ENCODE data around the gene KCTD3.

Gene KCTD3

GRCh38 chr1:215605011-215605621 lies 38.0 kb downstream of the KCTD3 start:
- DNase-seq: no peak

GRCh38 chr1:215606036-215606435 lies 38.9 kb downstream of the KCTD3 start:
- no peak for DNase-seq

GRCh38 chr1:215606564-215607168 lies 39.6 kb downstream of the KCTD3 start:
- DNase-seq: no peak

- no peak for DNase-seq
Measured at GRCh38 chr1:215607412-215607811, 40.3 kb downstream of the KCTD3 start.

- no peak for DNase-seq
Measured at GRCh38 chr1:215608646-215609045, 41.5 kb downstream of the KCTD3 start.

DNA sequence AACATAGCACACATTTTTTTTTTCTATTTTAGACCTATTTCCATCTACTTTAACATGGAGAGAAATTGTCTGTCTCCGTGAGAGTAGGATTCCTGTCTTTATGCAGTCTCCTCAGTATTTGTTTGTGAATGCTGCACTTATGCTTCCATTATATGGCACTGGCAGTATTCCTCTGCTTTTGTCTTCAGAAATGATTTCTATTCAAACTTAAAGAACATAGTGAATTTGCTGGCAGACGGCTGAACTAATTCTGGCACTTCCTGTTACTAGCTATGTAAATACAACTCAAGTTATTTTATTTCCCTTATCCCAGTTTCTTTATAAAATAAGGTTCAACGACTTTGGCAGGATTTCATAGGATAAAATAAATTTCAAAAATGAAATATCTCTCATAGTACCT lies 45.3 kb downstream of the KCTD3 start:
- no peak for DNase-seq

DNA sequence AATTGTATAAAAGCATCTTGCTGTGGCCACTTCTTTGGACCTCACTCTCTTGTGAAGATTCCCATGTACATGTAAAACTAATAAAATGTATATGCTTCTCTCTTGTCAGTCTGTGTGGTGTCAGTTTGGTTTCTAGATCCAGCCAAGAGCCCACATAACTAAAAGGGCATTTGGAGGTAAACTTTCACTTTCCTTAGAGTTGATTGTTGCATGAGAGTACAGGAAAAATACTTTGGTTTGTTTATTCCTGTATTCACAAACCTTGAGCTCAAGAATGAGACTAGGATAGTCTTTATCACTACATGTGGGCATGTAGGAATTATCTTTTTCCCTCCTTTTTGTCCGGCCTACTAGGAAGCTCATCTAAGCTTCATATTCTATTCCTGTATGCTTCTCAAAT lies 50.9 kb downstream of the KCTD3 start:
- no peak for DNase-seq

GRCh38 chr1:215623162-215623561 lies 56.1 kb downstream of the KCTD3 start:
- no peak for DNase-seq

- no peak for DNase-seq
Measured at GRCh38 chr1:215625949-215626348, 58.8 kb downstream of the KCTD3 start.

- DNase-seq: no peak
Measured at GRCh38 chr1:215631040-215631439, 63.9 kb downstream of the KCTD3 start.

- DNase-seq: peak in 1 of 56 donors; percentile 1
Measured at GRCh38 chr1:215631489-215631888, 64.4 kb downstream of the KCTD3 start.

- DNase-seq: no peak
Measured at GRCh38 chr1:215635827-215636226, 68.7 kb downstream of the KCTD3 start.

DNA sequence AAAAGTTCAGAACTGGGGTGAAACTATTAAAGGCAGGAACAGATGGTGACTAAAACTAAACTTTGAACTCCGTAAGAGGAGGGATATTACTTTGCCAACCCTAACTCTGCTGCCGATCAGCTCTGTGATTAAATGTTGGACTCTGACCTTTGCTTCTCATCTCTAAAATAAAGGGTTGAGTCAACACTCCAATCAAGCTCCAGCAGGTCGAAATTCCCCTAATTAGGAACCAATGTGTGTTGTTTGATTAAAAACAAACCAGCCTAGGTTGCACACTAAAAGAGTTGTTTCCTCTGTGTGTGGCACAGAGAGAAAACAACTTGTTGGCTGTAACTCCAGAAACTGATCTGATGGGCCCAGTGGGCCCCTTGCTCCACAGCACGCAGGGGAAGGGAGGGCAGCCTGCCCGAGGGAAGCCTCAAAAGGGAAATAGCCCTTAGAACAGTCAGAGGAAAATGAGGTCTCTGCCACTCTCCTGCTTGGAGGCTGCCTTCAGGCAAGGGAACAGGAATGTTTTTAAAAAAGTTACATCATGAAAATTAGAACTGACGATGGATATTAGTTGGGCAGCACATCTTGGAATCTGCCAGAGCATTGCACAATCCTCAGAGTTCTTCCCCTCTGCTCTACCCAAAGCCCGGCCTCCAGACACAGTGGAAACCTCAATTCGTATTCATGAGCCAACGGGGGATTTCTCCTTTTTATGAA lies 69.3 kb downstream of the KCTD3 start:
- no peak for DNase-seq

DNA sequence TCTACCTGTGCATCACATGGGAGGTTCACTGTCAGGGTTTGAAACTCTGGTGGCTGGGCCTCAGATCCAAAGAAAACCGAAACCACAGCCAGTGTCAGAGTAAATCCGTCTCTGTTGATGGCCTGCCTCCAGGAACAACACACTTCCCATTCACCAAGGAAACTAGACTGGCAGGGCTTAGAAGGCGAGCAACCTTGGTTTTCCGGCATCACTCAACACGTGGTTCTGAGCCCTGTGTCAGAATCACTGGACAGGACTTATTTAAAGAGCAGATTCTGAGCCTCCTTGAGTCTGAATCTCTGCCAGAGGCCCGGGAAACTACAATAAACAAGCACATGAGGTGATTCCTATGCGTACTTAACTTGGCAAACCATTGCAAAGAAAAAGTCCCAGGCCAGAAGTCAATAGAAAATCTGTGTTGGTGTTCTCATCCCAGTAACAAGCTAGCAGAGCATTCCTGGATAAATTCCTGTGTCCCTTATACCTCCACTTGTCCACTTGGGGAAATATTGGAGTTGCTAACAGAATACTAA lies 70.0 kb downstream of the KCTD3 start:
- DNase-seq: peak in 12 of 56 donors; percentile 2 to 37 (median 11)

GRCh38 chr1:215640429-215641148 lies 73.5 kb downstream of the KCTD3 start:
- DNase-seq: no peak

DNA sequence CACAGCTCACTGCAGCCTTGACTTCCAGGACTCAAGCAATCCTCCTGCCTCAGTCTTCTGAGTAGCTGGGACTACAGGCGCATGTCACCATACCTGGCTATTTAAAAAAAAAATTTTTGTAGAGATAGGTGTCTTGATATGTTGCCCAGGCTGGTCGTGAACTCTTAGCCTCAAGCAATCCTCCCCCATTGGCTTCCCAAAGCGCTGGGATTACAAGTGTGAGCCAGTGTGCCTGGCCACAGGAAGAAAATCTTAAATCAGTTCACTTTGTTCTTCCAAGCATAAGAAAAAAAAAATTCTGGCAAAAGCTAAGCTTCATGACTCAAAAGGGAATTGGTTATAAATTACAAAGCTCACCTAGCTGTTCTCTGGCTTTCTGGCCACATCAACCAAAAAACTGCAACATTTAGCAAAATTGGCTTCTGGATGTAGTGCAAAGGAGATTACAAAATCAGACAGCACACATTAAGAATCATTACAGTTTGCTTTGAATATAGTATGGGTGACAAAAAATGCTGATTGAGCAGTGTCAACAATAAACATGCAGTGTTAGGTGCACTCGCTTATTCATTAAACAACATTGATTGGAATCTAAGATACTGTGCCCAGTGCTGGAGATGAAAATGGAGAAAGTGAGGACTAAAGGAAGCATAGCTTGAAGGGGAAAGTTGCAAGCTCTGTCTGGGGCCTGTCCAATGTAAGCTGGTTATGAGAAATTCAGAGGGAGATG lies 76.7 kb downstream of the KCTD3 start:
- no peak for DNase-seq

DNA sequence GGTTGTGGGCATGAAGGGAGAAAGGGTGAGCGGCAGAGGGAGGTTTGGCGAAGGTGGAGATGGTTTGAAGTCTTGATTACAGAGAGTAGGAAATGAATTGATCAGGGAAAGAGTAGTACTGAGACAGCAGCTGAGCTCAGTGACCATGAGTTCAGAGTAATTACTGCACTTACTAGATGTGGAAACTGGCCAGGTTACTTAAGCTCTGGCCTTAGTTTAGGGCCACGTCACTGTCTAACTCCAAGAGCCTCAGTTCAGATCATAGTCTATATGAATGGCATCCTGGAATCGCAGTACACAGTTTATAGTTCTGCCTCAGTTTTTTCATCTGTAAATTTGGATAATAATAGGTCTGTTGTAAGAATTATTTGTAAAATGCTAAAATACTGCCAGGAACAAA lies 78.1 kb downstream of the KCTD3 start:
- no peak for DNase-seq

GRCh38 chr1:215645861-215646260 lies 78.8 kb downstream of the KCTD3 start:
- DNase-seq: no peak

DNA sequence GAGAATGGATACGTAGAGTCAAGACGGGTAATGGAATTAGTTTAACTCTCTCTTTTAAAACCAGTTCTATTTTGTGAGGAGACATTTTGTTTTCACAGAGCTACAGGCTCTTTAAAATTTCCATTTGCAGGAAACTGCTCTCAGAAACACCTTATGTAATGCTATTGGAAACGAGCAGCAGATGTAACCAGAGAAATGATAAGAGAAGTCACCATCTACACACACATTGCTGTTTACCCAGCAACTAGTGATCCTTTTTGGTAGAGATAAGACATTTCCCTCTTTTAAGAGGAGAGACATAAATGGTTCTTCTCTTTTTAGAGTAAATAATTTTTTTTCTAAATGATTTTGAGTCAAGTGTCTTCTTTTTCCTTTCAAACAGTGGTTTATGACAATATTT lies 80.6 kb downstream of the KCTD3 start:
- no peak for DNase-seq

GRCh38 chr1:215648957-215649356 lies 81.9 kb downstream of the KCTD3 start:
- DNase-seq: no peak

- no peak for DNase-seq
Measured at GRCh38 chr1:215650446-215651149, 83.5 kb downstream of the KCTD3 start.
